NCI-H82 treated with DMSO at 0.1 percent for 48 hours (cell line): ENCODE results near the gene PRCD.
"Not testable (repeated sequence)": the region's sequence is repeated elsewhere in the genome, so short reads cannot be mapped to it uniquely, and the experiment has no call there.

ENCODE experiments used
- DNase-seq: peaks from one replicate; lab custom pipeline; 2025; ENCODE audit not compliant: unreplicated experiment; lab: John Stamatoyannopoulos, UW

PRCD gene

GRCh38 chr17:76525513-76525833 lies 14.4 kb upstream of the PRCD start:
- DNase-seq = not testable (repeated sequence)

DNA sequence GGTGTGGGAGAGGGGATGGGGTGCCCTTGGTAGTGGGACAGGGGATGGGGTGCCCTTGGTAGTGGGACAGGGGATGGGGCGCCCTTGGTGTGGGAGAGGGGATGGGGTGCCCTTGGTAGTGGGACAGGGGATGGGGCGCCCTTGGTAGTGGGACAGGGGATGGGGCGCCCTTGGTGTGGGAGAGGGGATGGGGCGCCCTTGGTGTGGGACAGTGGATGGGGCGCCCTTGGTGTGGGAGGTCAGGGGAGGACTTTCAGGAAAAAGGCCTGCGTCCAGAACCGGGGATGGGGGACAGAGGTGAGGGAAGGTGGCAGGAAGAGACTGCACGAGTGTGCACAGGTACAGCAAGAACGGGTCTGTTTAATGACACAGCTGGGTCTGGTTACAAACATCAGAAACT lies 12.8 kb upstream of the PRCD start:
- DNase-seq = not testable (repeated sequence)

DNA sequence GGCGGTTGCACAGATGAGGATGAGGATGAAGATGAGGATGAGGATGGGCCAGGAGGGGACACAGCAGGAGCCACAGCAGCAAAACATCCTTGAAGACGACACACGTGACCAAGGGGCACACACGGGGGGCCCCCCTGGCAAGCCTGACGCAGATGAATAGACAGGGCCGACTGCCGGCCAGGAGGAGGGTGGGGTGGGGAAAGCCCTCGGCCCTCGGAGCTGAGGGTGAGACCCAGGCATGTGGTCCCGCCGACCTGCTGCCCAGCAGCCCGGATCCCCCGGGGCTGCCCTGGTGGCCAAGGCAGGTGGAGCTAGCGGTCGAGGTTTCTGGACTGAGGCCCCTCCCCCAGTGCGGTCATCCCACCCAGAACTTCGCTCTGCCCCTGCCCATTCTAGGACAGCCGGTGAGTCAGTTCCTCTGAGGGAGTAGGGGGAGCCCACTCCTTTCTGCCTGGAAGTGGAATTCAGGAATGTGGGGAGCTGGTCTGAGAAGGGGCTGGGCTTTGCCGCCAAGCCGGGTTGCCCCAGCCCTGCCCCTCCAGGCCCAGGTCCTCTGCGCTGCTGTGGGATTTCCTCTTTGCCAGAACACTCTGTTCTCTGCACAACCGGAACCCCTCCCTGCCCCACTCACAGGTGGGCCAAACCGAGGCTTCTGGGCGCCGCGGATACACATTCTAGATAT lies 12.3 kb upstream of the PRCD start:
- DNase-seq = no peak

GRCh38 chr17:76528156-76528527 lies 11.7 kb upstream of the PRCD start:
- DNase-seq = no peak

- DNase-seq = no peak
These were observed 11.2 kb upstream of the PRCD start for GRCh38 chr17:76528528-76529223.

- DNase-seq = no peak
These were observed 10.4 kb upstream of the PRCD start for GRCh38 chr17:76529224-76530094.

- no peak for DNase-seq
These were observed 9.6 kb upstream of the PRCD start for GRCh38 chr17:76530095-76530723.

DNA sequence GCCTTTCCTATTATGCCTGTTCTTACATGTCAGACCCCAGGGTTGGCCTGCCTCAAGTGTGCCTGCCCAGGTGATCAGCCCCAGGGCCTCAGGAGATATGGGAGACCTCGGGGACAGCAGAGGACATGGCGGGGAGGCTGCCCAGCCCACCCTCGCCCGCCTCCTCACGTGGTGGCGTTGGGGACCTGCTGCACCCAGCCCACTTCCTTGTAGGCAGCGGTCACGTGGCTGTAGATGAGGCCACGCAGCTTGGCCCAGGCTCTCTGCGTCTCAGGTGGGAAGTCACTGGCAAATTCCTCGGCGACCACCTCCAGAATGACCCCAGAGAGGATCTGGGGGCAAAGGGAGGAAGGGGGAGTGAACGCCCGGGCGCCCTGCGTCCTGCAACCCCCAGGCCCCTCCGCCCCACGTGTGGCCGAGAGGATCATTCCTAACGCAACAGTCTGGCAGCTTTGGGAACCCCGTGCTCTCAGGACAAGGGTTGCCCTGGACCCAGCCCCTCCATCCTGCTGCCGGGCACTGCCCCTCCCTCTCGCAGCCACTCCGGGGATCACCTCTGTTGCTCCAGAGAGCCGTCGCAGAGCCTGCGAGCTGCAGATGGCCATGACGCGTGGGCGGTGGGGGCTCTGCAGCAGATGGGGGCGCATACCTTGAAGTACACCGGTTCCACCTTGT lies 8.9 kb upstream of the PRCD start:
- DNase-seq = no peak

DNA sequence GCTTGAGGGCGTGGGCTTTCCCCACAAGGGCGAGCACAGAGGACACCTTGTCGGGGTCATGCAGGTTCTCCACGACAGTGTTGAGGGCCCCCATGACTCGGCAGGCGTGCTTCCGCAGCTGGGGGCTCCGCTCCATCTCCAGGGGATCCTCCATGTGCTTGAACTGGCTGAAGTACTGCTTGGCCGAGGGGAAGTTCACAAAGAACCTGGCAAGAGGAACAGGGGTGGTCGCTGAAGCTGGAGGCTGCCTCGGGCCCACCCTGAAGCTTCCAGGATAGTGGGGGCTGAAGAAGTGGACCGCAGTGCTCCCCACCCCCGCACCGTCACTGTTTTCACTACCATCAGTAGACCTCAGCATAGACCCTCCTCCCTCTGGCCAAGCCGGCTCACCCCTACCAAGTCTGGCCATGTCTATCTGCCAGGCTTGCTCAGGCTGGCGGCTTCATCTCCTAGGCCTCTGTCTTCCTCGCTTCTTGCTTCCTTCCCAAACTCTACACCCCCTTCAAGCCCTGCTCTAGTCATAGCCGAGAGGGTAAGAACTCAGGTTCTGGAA lies 8.3 kb upstream of the PRCD start:
- DNase-seq = no peak

- no peak for DNase-seq
These were observed 7.7 kb upstream of the PRCD start for GRCh38 chr17:76532072-76532651.

GRCh38 chr17:76533640-76534359 lies 6.0 kb upstream of the PRCD start:
- not testable (repeated sequence) for DNase-seq

DNA sequence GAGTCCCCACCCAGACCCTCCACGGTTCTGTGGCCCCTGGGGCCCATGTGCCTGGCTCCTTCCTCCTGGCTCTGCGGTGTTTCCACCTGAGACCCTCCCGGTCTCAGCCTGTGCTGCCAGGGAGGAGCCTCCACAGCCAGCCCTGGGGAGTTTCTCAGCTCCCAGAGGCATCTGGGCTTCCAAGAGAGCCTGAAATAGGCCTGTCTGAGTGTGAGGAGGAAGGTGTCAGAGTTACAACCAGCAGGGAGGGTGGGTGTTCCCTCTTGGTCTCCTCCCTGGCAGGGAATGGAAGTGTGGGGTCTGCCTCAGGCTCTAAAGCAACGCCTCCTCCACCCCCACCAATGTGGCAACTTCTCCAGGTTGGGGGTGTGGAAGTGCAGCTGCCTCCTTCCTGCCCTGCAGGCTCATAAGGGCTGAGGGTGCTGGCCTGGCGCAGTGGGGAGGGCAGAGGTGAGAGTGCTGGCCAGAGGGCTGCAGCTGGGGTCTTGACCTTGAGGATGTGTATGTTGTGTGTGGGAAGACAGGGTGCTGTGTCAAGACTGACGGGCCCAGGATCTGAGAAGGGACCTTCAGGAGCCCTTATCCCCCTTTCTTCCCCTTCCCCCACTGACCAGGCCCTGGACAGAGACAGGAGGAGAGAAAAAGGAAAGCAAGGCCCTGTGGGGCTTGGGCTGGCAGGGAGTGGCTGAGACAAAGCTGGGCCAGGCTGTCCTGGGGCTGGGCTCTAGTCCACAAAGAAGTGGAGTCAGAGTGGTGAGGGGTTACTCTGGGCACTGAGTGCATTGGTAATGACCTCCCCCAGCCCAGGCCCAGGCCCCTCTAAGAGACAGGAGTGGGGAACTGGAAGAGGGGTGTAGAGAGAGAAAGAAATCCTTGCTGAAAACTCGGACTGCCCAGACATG lies 4.8 kb upstream of the PRCD start:
- DNase-seq = no peak

DNA sequence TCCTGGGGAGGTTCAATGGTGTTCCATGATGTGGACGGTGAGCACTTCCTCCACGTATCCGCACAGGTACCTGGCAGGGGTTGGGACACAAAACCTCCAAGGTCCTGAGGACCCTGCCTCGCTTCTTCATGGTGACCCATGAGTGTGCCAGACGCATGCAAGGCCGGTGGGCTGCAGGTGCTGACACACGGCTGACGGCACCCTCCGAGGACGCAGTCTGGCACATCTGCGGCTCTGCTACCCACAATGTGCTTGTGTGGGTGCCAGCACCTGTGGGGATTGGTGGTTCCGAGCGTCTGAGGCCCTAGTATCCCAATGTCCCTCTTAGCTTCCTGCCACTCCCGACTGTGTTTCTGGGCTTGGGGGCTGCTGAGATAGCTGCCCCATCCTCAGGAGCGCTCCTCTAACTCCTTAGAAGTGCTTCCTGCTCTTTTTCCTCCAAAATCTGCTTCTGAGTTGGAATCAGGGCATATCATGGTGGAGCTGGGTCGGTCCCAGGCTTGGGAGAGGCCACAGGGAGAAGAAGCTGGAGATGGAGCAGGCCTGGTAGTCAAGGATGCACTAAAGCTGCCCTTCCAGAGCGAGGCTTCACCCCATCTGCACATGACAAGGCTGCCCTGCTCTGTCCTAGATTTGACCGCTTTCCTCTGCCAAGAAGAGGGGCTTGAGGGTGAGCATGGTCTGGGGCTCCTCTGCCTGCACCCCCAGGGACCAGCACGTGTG lies 3.9 kb upstream of the PRCD start:
- DNase-seq = no peak

DNA sequence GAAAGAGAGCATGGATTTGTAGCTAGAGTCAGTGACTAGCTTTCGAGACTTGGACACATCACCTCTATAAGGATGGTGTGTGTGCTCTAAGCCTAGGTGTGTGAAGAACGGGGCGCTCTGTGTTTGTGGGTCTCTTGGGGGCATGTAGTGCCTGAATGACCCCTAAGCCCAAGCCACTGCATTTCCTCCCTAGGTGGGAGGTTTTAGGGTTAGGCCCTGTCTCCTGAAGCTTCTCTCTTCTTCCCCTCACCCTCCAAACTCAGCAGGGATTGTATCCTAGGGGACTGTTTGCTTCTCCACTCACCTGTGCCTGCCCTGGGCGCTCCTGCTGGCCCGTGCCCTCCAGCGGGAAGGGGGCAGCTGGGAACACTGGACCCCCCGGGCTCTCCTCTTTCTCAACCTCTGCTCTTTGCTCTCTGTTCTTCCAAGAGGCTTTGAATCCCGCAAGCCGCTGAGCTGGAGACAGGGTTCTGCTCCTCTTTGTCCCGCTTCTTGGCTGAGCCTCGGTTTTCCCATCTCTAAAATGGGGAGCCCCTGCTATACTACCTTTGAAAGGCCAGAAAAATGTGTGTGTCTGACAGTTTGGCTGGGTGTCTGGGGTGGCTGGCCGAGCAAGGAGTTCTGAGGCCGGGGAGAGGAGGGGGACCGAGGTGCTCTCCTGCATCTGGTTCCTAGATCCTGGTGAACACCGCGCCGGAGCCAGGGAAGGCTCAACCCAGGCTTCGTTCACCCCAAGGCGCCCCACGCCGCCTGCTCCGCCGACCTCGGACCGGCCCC lies 3.1 kb upstream of the PRCD start:
- no peak for DNase-seq

- DNase-seq = no peak
These were observed 2.6 kb upstream of the PRCD start for GRCh38 chr17:76537288-76537577.

GRCh38 chr17:76537578-76538280 lies 2.1 kb upstream of the PRCD start, which contains the start of gene CYGB:
TSS of gene CYGB (minus strand) at chr17:76537709. CDS start at chr17:76537542, 167 bp downstream.
- no peak for DNase-seq
